Left colon (tissue), 2 donors: ENCODE results near the gene AKR1B15. TPM values are rescaled to one million over a fixed set of nuclear protein-coding genes. Genes with fewer than 3 reads are reported as not detected.

Experiments
- ATAC-seq: fragments of 200-7000 bp; cut with Tn5 transposase; one replicate; pipeline ENCODE4 v1.9.1; 2020; ENCODE audit warnings: mild to moderate bottlenecking, moderate library complexity
- DNase-seq, 2 donors: peaks; one replicate each; pipeline ENCODE4 v3.0.0-alpha.2; 2020
- intact Hi-C, 2 donors: fragments of 100-400 bp; cut with DNase I in 1 of 2; cut with micrococcal nuclease in 1 of 2; formaldehyde crosslinking; loops; one replicate each; pipeline versions ENCODE4 v1.11.2 to v1.14.0; 2022; cut with DNase I, micrococcal nuclease
- total RNA-seq, 2 donors: library from RNA; stranded (reverse); fragmentation: NEBNext Ultra II Directional; extraction: Animal tissue kit (Norgen Biotek cat#: 25700); gene quantifications; one replicate each; pipeline ENCODE4 v1.2.1, GENCODE V29; 2021
- donor health status: DM: no; HTN: no; CAD: no.
- donor health status: DM: yes; HTN: yes; CAD: no.

The AKR1B15 gene
- total RNA-seq, 2 donors from 2014 or later: 7.8 to 14.0 TPM

GRCh38 chr7:134601459-134601858 lies 52.5 kb downstream of the AKR1B15 start:
- DNase-seq (no peak), ATAC-seq (no peak)
- intact Hi-C loops: loop anchor here in 1 of 2 donors (10.0 kb wide), 1 partner anchor 87 kb away; no protein-coding TSS in a partner anchor

- intact Hi-C loops: loop anchor here in 1 of 2 donors (10.0 kb wide), 1 partner anchor 88 kb away; no protein-coding TSS in a partner anchor
Measured at GRCh38 chr7:134602881-134603451, 54.1 kb downstream of the AKR1B15 start.

GRCh38 chr7:134605978-134606923 lies 57.3 kb downstream of the AKR1B15 start:
- DNase-seq: peak; percentile 44 to 70
- intact Hi-C loops: loop anchor here (5.0 to 10.0 kb wide), 2 partner anchors 91 to 174 kb away; no protein-coding TSS in a partner anchor
- ATAC-seq: peak; percentile 79

More at GRCh38 chr7:134602881-134603451, 54.1 kb downstream of the AKR1B15 start:
- peak; percentile 64 for ATAC-seq
- DNase-seq: no peak

GRCh38 chr7:134611611-134612151 lies 62.8 kb downstream of the AKR1B15 start:
- intact Hi-C loops: no loop called here
- DNase-seq (no peak), ATAC-seq (no peak)

GRCh38 chr7:134612197-134612596 lies 63.3 kb downstream of the AKR1B15 start:
- ATAC-seq: no peak
- no peak for DNase-seq
- intact Hi-C loops: no loop called here

GRCh38 chr7:134613623-134614347 lies 64.9 kb downstream of the AKR1B15 start:
- no peak for ATAC-seq

GRCh38 chr7:134616611-134617010 lies 67.7 kb downstream of the AKR1B15 start:
- intact Hi-C loops: no loop called here
- ATAC-seq: no peak
- no peak for DNase-seq

More at GRCh38 chr7:134613623-134614347, 64.9 kb downstream of the AKR1B15 start:
- DNase-seq: no peak
- intact Hi-C loops: no loop called here

- intact Hi-C loops: no loop called here
- no peak for ATAC-seq
- DNase-seq: no peak
Measured at GRCh38 chr7:134618756-134619530, 70.0 kb downstream of the AKR1B15 start.

- intact Hi-C loops: no loop called here
- ATAC-seq (no peak), DNase-seq (no peak)
Measured at GRCh38 chr7:134619627-134620331, 70.9 kb downstream of the AKR1B15 start.

- no peak for ATAC-seq
- DNase-seq: no peak
- intact Hi-C loops: no loop called here
Measured at GRCh38 chr7:134622303-134622995, 73.5 kb downstream of the AKR1B15 start.

GRCh38 chr7:134623193-134623592 lies 74.3 kb downstream of the AKR1B15 start:
- intact Hi-C loops: no loop called here
- ATAC-seq: no peak
- DNase-seq: no peak

- DNase-seq (no peak), ATAC-seq (no peak)
- intact Hi-C loops: no loop called here
Measured at GRCh38 chr7:134625550-134625949, 76.6 kb downstream of the AKR1B15 start.

GRCh38 chr7:134627109-134627774 lies 78.3 kb downstream of the AKR1B15 start:
- ATAC-seq (no peak), DNase-seq (no peak)
- intact Hi-C loops: no loop called here

GRCh38 chr7:134627775-134628153 lies 78.9 kb downstream of the AKR1B15 start:
- intact Hi-C loops: no loop called here
- ATAC-seq: no peak
- no peak for DNase-seq

- intact Hi-C loops: no loop called here
- ATAC-seq (no peak), DNase-seq (no peak)
Measured at GRCh38 chr7:134629445-134629844, 80.5 kb downstream of the AKR1B15 start.
